Gastroesophageal sphincter (tissue), 4 donors: ENCODE data around the gene DOCK2. TPM values are rescaled to one million over a fixed set of nuclear protein-coding genes. Genes with fewer than 3 reads are reported as not detected.

Experiments used
- ATAC-seq: fragments of 150-250 bp; one replicate; pipeline ENCODE4 v1.9.1; 2016; ENCODE audit warnings: mild to moderate bottlenecking, moderate library complexity
- H3K27ac ChIP-seq, 4 donors: fragments of 200-600 bp; sonication (generic) in 3 of 4; 1 replicate in 3 of 4; 2 replicates in 1 of 4; pipeline ENCODE4 v1.5.1; 2016 to 2019
- H3K27me3 ChIP-seq: fragments of 200-600 bp; sonication (generic); one replicate; pipeline ENCODE4 v1.5.1; 2019
- H3K36me3 ChIP-seq, 2 donors: fragments of 200-600 bp; sonication (generic); one replicate each; pipeline ENCODE4 v1.5.1; 2019; ENCODE audit warnings: control low read depth in 1 of 2
- H3K4me1 ChIP-seq, 3 donors: fragments of 200-600 bp; sonication (generic); 1 replicate in 2 of 3; 2 replicates in 1 of 3; pipeline ENCODE4 v1.5.1; 2016 to 2019; ENCODE audit warnings: control low read depth in 2 of 3
- H3K4me3 ChIP-seq, 2 donors: fragments of 200-600 bp; sonication (generic); one replicate each; pipeline ENCODE4 v1.5.1; 2019; ENCODE audit warnings: mild to moderate bottlenecking in 1 of 2, moderate library complexity in 1 of 2
- H3K9me3 ChIP-seq, 3 donors: fragments of 200-600 bp; sonication (generic); one replicate each; pipeline ENCODE4 v1.5.1; 2017 to 2019; ENCODE audit warnings: control low read depth in 2 of 3
- CTCF ChIP-seq, 4 experiments: fragments of 200-600 bp in 2 of 4; fragments of 450-650 bp in 2 of 4; sonication (generic) in 1 of 4; IDR thresholded peaks; one replicate each; pipeline ENCODE4 v1.5.1; 2017 to 2019; ENCODE audit warnings: antibody characterized with exemption in 4 of 4, mild to moderate bottlenecking in 2 of 4, moderate library complexity in 2 of 4
- EP300 ChIP-seq: sonication (generic); formaldehyde crosslinking; IDR thresholded peaks from one replicate; pipeline ENCODE4 v1.6.1; 2017; ENCODE audit warnings: antibody characterized with exemption, mild to moderate bottlenecking
- POLR2A ChIP-seq, 2 donors: fragments of 450-650 bp; IDR thresholded peaks; one replicate each; pipeline ENCODE4 v1.6.1; 2017; ENCODE audit warnings: antibody characterized with exemption in 2 of 2, mild to moderate bottlenecking in 2 of 2, moderate library complexity in 1 of 2
- POLR2AphosphoS5 ChIP-seq: sonication (generic); formaldehyde crosslinking; IDR thresholded peaks from one replicate; pipeline ENCODE4 v1.6.1; 2017; ENCODE audit warnings: antibody characterized with exemption
- WGBS, 2 donors: methylation state at CpG; one replicate each; pipeline ENCODE4 v1.1.5; 2018; ENCODE audit warnings: low coverage in 1 of 2; 5-methylcytosine and 5-hydroxymethylcytosine counted together
- total RNA-seq, 4 donors: library from RNA; depleted of rRNA; stranded (reverse); fragments of >200 nt; gene quantifications; one replicate each; pipeline ENCODE4 v1.1.0, GENCODE V29; 2016

Gene DOCK2
- total RNA-seq, 4 donors from 2014 or later, result 9.3 to 20.6 (median 11.8) TPM

DNA sequence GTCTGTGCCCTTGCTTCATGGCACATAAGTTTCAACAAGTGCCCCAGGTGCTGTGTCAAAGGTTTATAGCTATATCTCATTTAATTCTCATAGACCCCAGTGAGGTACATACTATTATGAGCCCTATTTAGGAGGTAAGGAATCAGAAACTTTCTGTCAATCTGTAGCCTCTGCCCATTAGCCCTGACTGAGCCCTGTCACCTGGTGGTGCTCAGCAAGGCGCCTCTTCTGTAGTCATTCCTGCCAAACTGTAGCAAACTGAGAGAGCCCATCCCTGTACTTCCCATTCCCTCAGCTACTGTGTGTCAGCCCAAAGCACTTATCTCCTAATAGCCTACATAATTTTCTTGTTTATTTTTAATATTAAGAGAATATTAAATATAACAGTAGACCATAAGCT lies 422.1 kb downstream of the DOCK2 start:
- no peak for TF ChIP-seq CTCF (IDR thresholded peaks at IDR 0.05)
- TF ChIP-seq EP300, result no peak
- TF ChIP-seq POLR2A (IDR thresholded peaks at IDR 0.05), result no peak
- no peak for TF ChIP-seq POLR2AphosphoS5
- WGBS, 2 donors, result 38 to 83% methylated on average over 1 of the region's 1 CpG
- Histone ChIP-seq H3K4me1 (no peaks in the 10 kb centered on the region), H3K27ac (no peak overlapping the region), H3K9me3 (peaks cover 0 to 15% (median 0%) of the 10 kb centered on the region in 3 donors), H3K27me3 (no peaks in the 10 kb centered on the region), H3K4me3 (no peak overlapping the region), H3K36me3 (no peaks in the 10 kb centered on the region)
- no peak for ATAC-seq

- no peaks in the 10 kb centered on the region for H3K36me3 ChIP-seq
- H3K27ac ChIP-seq, result no peak overlapping the region
- no peak for ATAC-seq
- H3K4me3 ChIP-seq, result no peak overlapping the region
- H3K9me3 ChIP-seq, result peaks cover 0 to 5% (median 0%) of the 10 kb centered on the region in 3 donors
- no peak for TF ChIP-seq CTCF (IDR thresholded peaks at IDR 0.05)
- TF ChIP-seq EP300, result no peak
- TF ChIP-seq POLR2AphosphoS5, result no peak
- no peak for TF ChIP-seq POLR2A (IDR thresholded peaks at IDR 0.05)
- no peaks in the 10 kb centered on the region for H3K4me1 ChIP-seq
- H3K27me3 ChIP-seq, result no peaks in the 10 kb centered on the region
Observed at GRCh38 chr5:170067152-170067551, 430.1 kb downstream of the DOCK2 start.

- H3K36me3 ChIP-seq, result no peaks in the 10 kb centered on the region
- H3K27ac ChIP-seq, result no peak overlapping the region
- no peaks in the 10 kb centered on the region for H3K27me3 ChIP-seq
- no peak overlapping the region for H3K4me3 ChIP-seq
- no peak for ATAC-seq
- H3K4me1 ChIP-seq, result no peaks in the 10 kb centered on the region
- WGBS, 2 donors, result 65% methylated on average over 4 of the region's 4 CpGs; no CpG with 5 or more reads in 1 of the 2 donors
- TF ChIP-seq POLR2A (IDR thresholded peaks at IDR 0.05), result no peak
- TF ChIP-seq POLR2AphosphoS5, result no peak
- TF ChIP-seq CTCF (IDR thresholded peaks at IDR 0.05), result no peak
- TF ChIP-seq EP300, result no peak
- peaks cover 0 to 5% (median 0%) of the 10 kb centered on the region in 3 donors for H3K9me3 ChIP-seq
Observed at GRCh38 chr5:170067574-170068170, 430.6 kb downstream of the DOCK2 start.

GRCh38 chr5:170069512-170069911 lies 432.4 kb downstream of the DOCK2 start:
- TF ChIP-seq POLR2AphosphoS5 (no peak), CTCF (IDR thresholded peaks at IDR 0.05) (no peak), POLR2A (IDR thresholded peaks at IDR 0.05) (no peak), EP300 (no peak)
- ATAC-seq, result no peak
- WGBS, 2 donors, result 84 to 89% methylated on average over 3 to 5 of the region's 5 CpGs

More at GRCh38 chr5:170069512-170069911, 432.4 kb downstream of the DOCK2 start:
- no peaks in the 10 kb centered on the region for H3K27me3 ChIP-seq
- H3K4me3 ChIP-seq, result no peak overlapping the region
- H3K36me3 ChIP-seq, result no peaks in the 10 kb centered on the region
- no peaks in the 10 kb centered on the region for H3K9me3 ChIP-seq
- H3K4me1 ChIP-seq, result no peaks in the 10 kb centered on the region
- H3K27ac ChIP-seq, result no peak overlapping the region
